GM23338 (cell line): ENCODE measurements around the gene RPGRIP1L. TPM values are rescaled to one million over a fixed set of nuclear protein-coding genes. Genes with fewer than 3 reads are reported as not detected.
A peak's percentile ranks its signal among the peaks of the same experiment; 100 is the strongest.

Experiments
- ATAC-seq: fragments of 200-7000 bp; cut with Tn5 transposase; 3 replicates; pipeline ENCODE4 v1.9.1; 2020
- DNase-seq: peaks from one replicate; pipeline ENCODE4 v3.0.0-alpha.2; 2015; ENCODE audit warnings: low spot score
- H2AFZ ChIP-seq: fragments of 200-600 bp; sonication (generic); 2 replicates; pipeline ENCODE4 v1.8.0; 2016; ENCODE audit warnings: antibody characterized with exemption, mild to moderate bottlenecking, moderate library complexity
- H3F3A ChIP-seq: fragments of 200-600 bp; sonication (generic); replicated peaks from 2 replicates; pipeline ENCODE4 v1.8.0; 2017; ENCODE audit warnings: antibody characterized with exemption, mixed run types, low read depth
- H3K27ac ChIP-seq: fragments of 200-600 bp; sonication (generic); 2 replicates; pipeline ENCODE4 v1.6.1; 2016; ENCODE audit warnings: low read depth
- H3K27me3 ChIP-seq: fragments of 200-600 bp; sonication (generic); 2 replicates; pipeline ENCODE4 v1.8.0; 2016; ENCODE audit warnings: mild to moderate bottlenecking, mixed run types, moderate library complexity; ENCODE audit not compliant: insufficient read depth
- H3K36me3 ChIP-seq: fragments of 200-600 bp; sonication (generic); 2 replicates; pipeline ENCODE4 v1.8.0; 2016; ENCODE audit warnings: mild to moderate bottlenecking; ENCODE audit not compliant: insufficient read depth
- H3K4me1 ChIP-seq: fragments of 200-600 bp; sonication (generic); 2 replicates; pipeline ENCODE4 v1.8.0; 2016; ENCODE audit warnings: mild to moderate bottlenecking, moderate library complexity; ENCODE audit not compliant: insufficient read depth
- H3K4me2 ChIP-seq: fragments of 200-600 bp; sonication (generic); 2 replicates; pipeline ENCODE4 v1.7.1; 2017; ENCODE audit warnings: mixed run types
- H3K4me3 ChIP-seq: fragments of 200-600 bp; sonication (generic); 2 replicates; pipeline ENCODE4 v1.6.1; 2016; ENCODE audit warnings: mixed run types
- H3K79me2 ChIP-seq: fragments of 200-600 bp; sonication (generic); replicated peaks from 2 replicates; pipeline ENCODE4 v1.8.0; 2017; ENCODE audit warnings: mild to moderate bottlenecking; ENCODE audit not compliant: insufficient read depth
- H3K9me2 ChIP-seq: fragments of 200-600 bp; sonication (generic); 2 replicates; pipeline ENCODE4 v1.8.0; 2017; ENCODE audit not compliant: insufficient read depth
- H4K20me1 ChIP-seq: fragments of 200-600 bp; sonication (generic); replicated peaks from 2 replicates; pipeline ENCODE4 v1.8.0; 2017; ENCODE audit warnings: mild to moderate bottlenecking; ENCODE audit not compliant: insufficient read depth
- H3K27ac Mint-ChIP-seq: 2 replicates; pipeline ENCODE4 v1.8.0; 2020; ENCODE audit warnings: inconsistent platforms, mild to moderate bottlenecking, moderate library complexity, mixed read lengths
- H3K27me3 Mint-ChIP-seq: 3 replicates; pipeline ENCODE4 v1.8.0; 2022; ENCODE audit warnings: low read depth, mild to moderate bottlenecking, moderate library complexity, mixed read lengths, inconsistent platforms; ENCODE audit not compliant: insufficient read depth, poor library complexity
- H3K36me3 Mint-ChIP-seq: 3 replicates; pipeline ENCODE4 v1.8.0; 2021; ENCODE audit warnings: low read depth, mild to moderate bottlenecking, inconsistent platforms, moderate library complexity, mixed read lengths
- H3K4me1 Mint-ChIP-seq: 3 replicates; pipeline ENCODE4 v1.8.0; 2020; ENCODE audit warnings: mild to moderate bottlenecking, inconsistent platforms, mixed read lengths
- H3K4me3 Mint-ChIP-seq: 3 replicates; pipeline ENCODE4 v1.8.0; 2021; ENCODE audit warnings: moderate library complexity, mild to moderate bottlenecking, inconsistent platforms, mixed read lengths
- H3K9me3 Mint-ChIP-seq: 3 replicates; pipeline ENCODE4 v1.8.0; 2020; ENCODE audit warnings: moderate library complexity, mild to moderate bottlenecking, inconsistent platforms, mixed read lengths
- CREB1 ChIP-seq: fragments of 250-450 bp; sonication (Bioruptor Pico); IDR thresholded peaks from 2 replicates; pipeline ENCODE4 v1.5.0; 2020; ENCODE audit warnings: low read depth, mild to moderate bottlenecking, moderate library complexity
- ETS1 ChIP-seq: IDR thresholded peaks from 2 replicates; pipeline ENCODE4 v1.6.1; 2016; ENCODE audit warnings: antibody characterized with exemption
- EZH2 ChIP-seq: fragments of 200-600 bp; sonication (generic); IDR thresholded peaks from one replicate; pipeline ENCODE4 v1.8.0; 2017; ENCODE audit warnings: antibody characterized with exemption, mild to moderate bottlenecking, low read depth; ENCODE audit not compliant: unreplicated experiment
- EZH2phosphoT487 ChIP-seq: fragments of 200-600 bp; sonication (generic); IDR thresholded peaks from one replicate; pipeline ENCODE4 v1.8.1; 2018; ENCODE audit warnings: antibody characterized with exemption; ENCODE audit not compliant: unreplicated experiment
- JUNB ChIP-seq: IDR thresholded peaks from one replicate; pipeline ENCODE4 v1.6.1; 2016; ENCODE audit warnings: antibody characterized with exemption; ENCODE audit not compliant: unreplicated experiment
- NANOG ChIP-seq: IDR thresholded peaks from 2 replicates; pipeline ENCODE4 v1.6.1; 2016; ENCODE audit warnings: antibody characterized with exemption, borderline replicate concordance
- POLR2AphosphoS5 ChIP-seq: IDR thresholded peaks from 2 replicates; pipeline ENCODE4 v1.6.1; 2016; ENCODE audit warnings: antibody characterized with exemption, low read depth
- STAT1 ChIP-seq: IDR thresholded peaks from one replicate; pipeline ENCODE4 v1.6.1; 2016; ENCODE audit warnings: antibody characterized with exemption; ENCODE audit not compliant: unreplicated experiment
- ZNF114 ChIP-seq: fragments of 250-450 bp; sonication (Bioruptor Pico); IDR thresholded peaks from 2 replicates; pipeline ENCODE4 v1.5.0; 2020; ENCODE audit warnings: mild to moderate bottlenecking, moderate library complexity
- polyA plus RNA-seq: library from polyadenylated mRNA; unstranded; fragments of >200 nt; fragmentation: Nextera tagmentation; extraction: Ambion mirVana; gene quantifications from 2 replicates; pipeline ENCODE4 v1.2.1, GENCODE V29; 2016
- total RNA-seq: library from RNA; depleted of rRNA; stranded (reverse); fragments of >200 nt; shearing (Covaris generic); gene quantifications from 2 replicates; pipeline ENCODE4 v1.2.3, GENCODE V29; 2014
- TF ChIP-seq, protein P1 (sequence below): fragments of 250-450 bp; sonication (Bioruptor Pico); IDR thresholded peaks from 2 replicates; pipeline ENCODE4 v1.5.0; 2020; ENCODE audit warnings: mild to moderate bottlenecking, moderate library complexity

Gene RPGRIP1L
- total and polyA plus RNA-seq, 2 experiments from 2014 or later, result 11.4 to 21.3 TPM

DNA sequence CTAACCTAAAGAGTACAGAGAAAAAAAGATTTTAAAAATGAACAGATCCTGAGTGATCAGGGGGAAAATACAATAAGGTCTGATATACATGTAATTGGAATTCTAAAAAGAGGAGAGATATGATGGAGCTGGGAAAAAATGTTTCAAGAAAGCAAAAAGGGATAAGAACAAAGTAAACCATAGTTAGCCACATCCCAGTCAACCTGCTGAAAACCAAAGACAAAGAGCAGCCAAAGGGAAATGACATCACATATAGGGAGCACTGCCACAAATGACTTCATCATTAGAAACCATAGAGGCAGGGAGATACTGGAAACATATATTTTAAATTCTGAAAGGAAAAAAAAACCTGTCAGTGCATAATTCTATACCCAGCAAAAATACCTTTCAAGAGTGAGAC is 131.9 kb downstream of the RPGRIP1L start:
- Histone ChIP-seq H2AFZ (no peak overlapping the region), H3K79me2 (no peaks in the 10 kb centered on the region), H3F3A (no peaks in the 10 kb centered on the region), H3K9me2 (peaks cover 14% of the 10 kb centered on the region; the same call in 1 of the 2 replicates), H3K4me3 (no peak overlapping the region), H3K27me3 (no peaks in the 10 kb centered on the region), H3K27ac (no peak overlapping the region), H4K20me1 (no peaks in the 10 kb centered on the region), H3K4me2 (no peak overlapping the region), H3K4me1 (no peaks in the 10 kb centered on the region), H3K36me3 (0 out of 2 replicates have a peak, but pooled peaks cover 10% of the 10 kb centered on the region)
- no peak for DNase-seq
- no peak for ATAC-seq
- H3K27me3 Mint-ChIP-seq, result no peaks in the 10 kb centered on the region
- peaks cover 11% of the 10 kb centered on the region for H3K9me3 Mint-ChIP-seq
- H3K4me3 Mint-ChIP-seq, result no peak overlapping the region
- H3K36me3 Mint-ChIP-seq, result 0 out of 3 replicates have a peak, but pooled peaks cover 3% of the 10 kb centered on the region
- H3K4me1 Mint-ChIP-seq, result no peaks in the 10 kb centered on the region
- no peak for TF ChIP-seq CREB1 (CRISPR knock-in tag)
- TF ChIP-seq EZH2phosphoT487, result no peak
- H3K27ac Mint-ChIP-seq, result no peak overlapping the region

DNA sequence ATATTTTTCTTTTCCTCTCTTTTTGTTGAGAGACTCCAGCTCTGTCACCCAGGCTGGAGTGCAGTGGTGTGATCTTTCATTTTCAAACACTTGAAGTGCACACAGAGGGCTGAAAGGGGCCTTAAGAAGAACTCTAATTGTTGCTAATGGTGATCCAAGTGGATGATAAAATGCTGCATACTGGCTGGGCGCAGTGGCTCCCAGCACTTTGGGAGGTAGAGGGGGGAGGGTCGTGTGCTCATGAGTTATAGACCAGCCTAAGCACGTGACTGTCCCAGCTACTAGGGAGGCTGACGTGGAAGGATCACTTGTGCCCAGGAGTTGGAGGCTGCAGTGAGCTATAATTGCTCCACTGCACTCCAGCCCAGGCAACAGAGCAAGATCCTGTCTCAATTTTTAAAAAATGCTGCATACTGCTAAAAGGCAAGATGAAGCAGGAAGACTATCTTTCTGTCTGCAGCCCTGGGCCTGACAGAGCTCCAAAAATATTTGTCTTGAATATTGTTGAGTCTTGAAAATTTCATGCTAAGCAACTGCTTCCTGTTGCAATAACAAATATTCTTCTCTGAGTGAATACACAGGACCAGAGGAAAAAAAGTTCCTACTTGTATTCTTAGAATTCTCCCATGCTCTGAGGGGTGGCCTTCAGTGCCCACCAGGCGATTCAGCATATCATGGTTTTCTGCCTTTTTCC is 137.0 kb downstream of the RPGRIP1L start:
- H3K4me1 Mint-ChIP-seq, result peaks cover 22% of the 10 kb centered on the region
- Histone ChIP-seq H3K4me3 (no peak overlapping the region), H3K79me2 (no peaks in the 10 kb centered on the region), H3K36me3 (0 out of 2 replicates have a peak, but pooled peaks cover 8% of the 10 kb centered on the region), H3K9me2 (peaks cover 19% of the 10 kb centered on the region), H3K27ac (no peak overlapping the region), H3K27me3 (no peaks in the 10 kb centered on the region), H3K4me1 (peaks cover 5% of the 10 kb centered on the region), H2AFZ (peak overlapping the region; percentile 80; the same call in 1 of the 2 replicates), H3K4me2 (no peak overlapping the region), H4K20me1 (no peaks in the 10 kb centered on the region), H3F3A (peaks cover 6% of the 10 kb centered on the region; the same call in 1 of the 2 replicates)
- peaks cover 2% of the 10 kb centered on the region for H3K27me3 Mint-ChIP-seq
- no peak for ATAC-seq
- peaks cover 19% of the 10 kb centered on the region for H3K9me3 Mint-ChIP-seq
- peaks cover 15% of the 10 kb centered on the region; the same call in 2 of the 3 replicates for H3K36me3 Mint-ChIP-seq
- TF ChIP-seq NANOG (no peak), EZH2 (no peak), POLR2AphosphoS5 (no peak), STAT1 (no peak), ETS1 (no peak), ZNF114 (CRISPR knock-in tag) (no peak), JUNB (no peak), EZH2phosphoT487 (no peak)
- TF ChIP-seq, protein P1, sequence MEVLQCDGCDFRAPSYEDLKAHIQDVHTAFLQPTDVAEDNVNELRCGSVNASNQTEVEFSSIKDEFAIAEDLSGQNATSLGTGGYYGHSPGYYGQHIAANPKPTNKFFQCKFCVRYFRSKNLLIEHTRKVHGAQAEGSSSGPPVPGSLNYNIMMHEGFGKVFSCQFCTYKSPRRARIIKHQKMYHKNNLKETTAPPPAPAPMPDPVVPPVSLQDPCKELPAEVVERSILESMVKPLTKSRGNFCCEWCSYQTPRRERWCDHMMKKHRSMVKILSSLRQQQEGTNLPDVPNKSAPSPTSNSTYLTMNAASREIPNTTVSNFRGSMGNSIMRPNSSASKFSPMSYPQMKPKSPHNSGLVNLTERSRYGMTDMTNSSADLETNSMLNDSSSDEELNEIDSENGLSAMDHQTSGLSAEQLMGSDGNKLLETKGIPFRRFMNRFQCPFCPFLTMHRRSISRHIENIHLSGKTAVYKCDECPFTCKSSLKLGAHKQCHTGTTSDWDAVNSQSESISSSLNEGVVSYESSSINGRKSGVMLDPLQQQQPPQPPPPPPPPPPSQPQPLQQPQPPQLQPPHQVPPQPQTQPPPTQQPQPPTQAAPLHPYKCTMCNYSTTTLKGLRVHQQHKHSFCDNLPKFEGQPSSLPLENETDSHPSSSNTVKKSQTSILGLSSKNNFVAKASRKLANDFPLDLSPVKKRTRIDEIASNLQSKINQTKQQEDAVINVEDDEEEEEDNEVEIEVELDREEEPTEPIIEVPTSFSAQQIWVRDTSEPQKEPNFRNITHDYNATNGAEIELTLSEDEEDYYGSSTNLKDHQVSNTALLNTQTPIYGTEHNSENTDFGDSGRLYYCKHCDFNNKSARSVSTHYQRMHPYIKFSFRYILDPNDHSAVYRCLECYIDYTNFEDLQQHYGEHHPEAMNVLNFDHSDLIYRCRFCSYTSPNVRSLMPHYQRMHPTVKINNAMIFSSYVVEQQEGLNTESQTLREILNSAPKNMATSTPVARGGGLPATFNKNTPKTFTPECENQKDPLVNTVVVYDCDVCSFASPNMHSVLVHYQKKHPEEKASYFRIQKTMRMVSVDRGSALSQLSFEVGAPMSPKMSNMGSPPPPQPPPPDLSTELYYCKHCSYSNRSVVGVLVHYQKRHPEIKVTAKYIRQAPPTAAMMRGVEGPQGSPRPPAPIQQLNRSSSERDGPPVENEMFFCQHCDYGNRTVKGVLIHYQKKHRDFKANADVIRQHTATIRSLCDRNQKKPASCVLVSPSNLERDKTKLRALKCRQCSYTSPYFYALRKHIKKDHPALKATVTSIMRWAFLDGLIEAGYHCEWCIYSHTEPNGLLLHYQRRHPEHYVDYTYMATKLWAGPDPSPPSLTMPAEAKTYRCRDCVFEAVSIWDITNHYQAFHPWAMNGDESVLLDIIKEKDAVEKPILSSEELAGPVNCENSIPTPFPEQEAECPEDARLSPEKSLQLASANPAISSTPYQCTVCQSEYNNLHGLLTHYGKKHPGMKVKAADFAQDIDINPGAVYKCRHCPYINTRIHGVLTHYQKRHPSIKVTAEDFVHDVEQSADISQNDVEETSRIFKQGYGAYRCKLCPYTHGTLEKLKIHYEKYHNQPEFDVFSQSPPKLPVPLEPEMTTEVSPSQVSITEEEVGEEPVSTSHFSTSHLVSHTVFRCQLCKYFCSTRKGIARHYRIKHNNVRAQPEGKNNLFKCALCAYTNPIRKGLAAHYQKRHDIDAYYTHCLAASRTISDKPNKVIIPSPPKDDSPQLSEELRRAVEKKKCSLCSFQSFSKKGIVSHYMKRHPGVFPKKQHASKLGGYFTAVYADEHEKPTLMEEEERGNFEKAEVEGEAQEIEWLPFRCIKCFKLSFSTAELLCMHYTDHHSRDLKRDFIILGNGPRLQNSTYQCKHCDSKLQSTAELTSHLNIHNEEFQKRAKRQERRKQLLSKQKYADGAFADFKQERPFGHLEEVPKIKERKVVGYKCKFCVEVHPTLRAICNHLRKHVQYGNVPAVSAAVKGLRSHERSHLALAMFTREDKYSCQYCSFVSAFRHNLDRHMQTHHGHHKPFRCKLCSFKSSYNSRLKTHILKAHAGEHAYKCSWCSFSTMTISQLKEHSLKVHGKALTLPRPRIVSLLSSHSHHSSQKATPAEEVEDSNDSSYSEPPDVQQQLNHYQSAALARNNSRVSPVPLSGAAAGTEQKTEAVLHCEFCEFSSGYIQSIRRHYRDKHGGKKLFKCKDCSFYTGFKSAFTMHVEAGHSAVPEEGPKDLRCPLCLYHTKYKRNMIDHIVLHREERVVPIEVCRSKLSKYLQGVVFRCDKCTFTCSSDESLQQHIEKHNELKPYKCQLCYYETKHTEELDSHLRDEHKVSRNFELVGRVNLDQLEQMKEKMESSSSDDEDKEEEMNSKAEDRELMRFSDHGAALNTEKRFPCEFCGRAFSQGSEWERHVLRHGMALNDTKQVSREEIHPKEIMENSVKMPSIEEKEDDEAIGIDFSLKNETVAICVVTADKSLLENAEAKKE (CRISPR knock-in tag), result no peak
- H3K27ac Mint-ChIP-seq, result no peak overlapping the region
- H3K4me3 Mint-ChIP-seq, result no peak overlapping the region
- DNase-seq, result no peak
